Chondrocyte (in vitro differentiated cells): ENCODE data around the gene TPM4. TPM values are rescaled to one million over a fixed set of nuclear protein-coding genes. Genes with fewer than 3 reads are reported as not detected.
A peak's percentile ranks its signal among the peaks of the same experiment; 100 is the strongest.
"Not testable (repeated sequence)": the region's sequence is repeated elsewhere in the genome, so short reads cannot be mapped to it uniquely, and the experiment has no call there.

Source experiments
- DNase-seq: peaks from one replicate; pipeline ENCODE4 v3.0.0; 2021; ENCODE audit warnings: mixed read lengths, low spot score
- H3K27ac Mint-ChIP-seq: one replicate; pipeline ENCODE4 v1.8.0; 2021; ENCODE audit warnings: mild to moderate bottlenecking, moderate library complexity, mixed read lengths; ENCODE audit not compliant: unreplicated experiment
- H3K27me3 Mint-ChIP-seq: 2 replicates; pipeline ENCODE4 v1.8.0; 2021; ENCODE audit warnings: low read depth, mixed read lengths
- H3K36me3 Mint-ChIP-seq: 2 replicates; pipeline ENCODE4 v1.8.0; 2021; ENCODE audit warnings: low read depth, mixed read lengths
- H3K4me1 Mint-ChIP-seq: 2 replicates; pipeline ENCODE4 v1.8.0; 2021; ENCODE audit warnings: low read depth, mild to moderate bottlenecking, mixed read lengths
- H3K4me3 Mint-ChIP-seq: one replicate; pipeline ENCODE4 v1.8.0; 2021; ENCODE audit warnings: mild to moderate bottlenecking, moderate library complexity, mixed read lengths; ENCODE audit not compliant: unreplicated experiment
- H3K9me3 Mint-ChIP-seq: 2 replicates; pipeline ENCODE4 v1.8.0; 2021; ENCODE audit warnings: low read depth, mixed read lengths
- CTCF ChIP-seq: fragments of 200-600 bp; sonication (generic); IDR thresholded peaks from 2 replicates; pipeline ENCODE4 v1.5.0; 2021; ENCODE audit warnings: antibody characterized with exemption, mild to moderate bottlenecking, moderate library complexity
- total RNA-seq: library from RNA; stranded (reverse); gene quantifications from 3 replicates; pipeline ENCODE4 v1.2.1, GENCODE V29; 2021

The TPM4 gene
- total RNA-seq, 1 donor from 2014 or later, result 1,175 TPM

- peaks cover 30% of the 10 kb centered on the region for H3K36me3 Mint-ChIP-seq
- no peaks in the 10 kb centered on the region for H3K9me3 Mint-ChIP-seq
- H3K27ac Mint-ChIP-seq, result peak overlapping the region; percentile 99
- peak overlapping the region; percentile 97 for H3K4me3 Mint-ChIP-seq
- no peaks in the 10 kb centered on the region for H3K27me3 Mint-ChIP-seq
- peak; percentile 42 for DNase-seq
- TF ChIP-seq CTCF, result no peak
- peaks cover 67% of the 10 kb centered on the region for H3K4me1 Mint-ChIP-seq
Observed at GRCh38 chr19:16077984-16078758, 1.9 kb downstream of the TPM4 start.

GRCh38 chr19:16078759-16079707 is 2.7 kb downstream of the TPM4 start:
- no peak for TF ChIP-seq CTCF
- no peaks in the 10 kb centered on the region for H3K27me3 Mint-ChIP-seq
- no peak for DNase-seq
- no peaks in the 10 kb centered on the region for H3K9me3 Mint-ChIP-seq
- H3K4me3 Mint-ChIP-seq, result peak overlapping the region; percentile 97
- peak overlapping the region; percentile 99 for H3K27ac Mint-ChIP-seq
- peaks cover 34% of the 10 kb centered on the region for H3K36me3 Mint-ChIP-seq
- peaks cover 67% of the 10 kb centered on the region for H3K4me1 Mint-ChIP-seq

- peaks cover 65% of the 10 kb centered on the region for H3K4me1 Mint-ChIP-seq
- DNase-seq, result no peak
- H3K4me3 Mint-ChIP-seq, result no peak overlapping the region
- peak overlapping the region; percentile 82 for H3K27ac Mint-ChIP-seq
- H3K9me3 Mint-ChIP-seq, result no peaks in the 10 kb centered on the region
- no peaks in the 10 kb centered on the region for H3K27me3 Mint-ChIP-seq
- TF ChIP-seq CTCF, result no peak
- peaks cover 52% of the 10 kb centered on the region for H3K36me3 Mint-ChIP-seq
Observed at GRCh38 chr19:16084067-16084685, 7.9 kb downstream of the TPM4 start.

GRCh38 chr19:16085115-16085514 is 8.8 kb downstream of the TPM4 start:
- no peak overlapping the region for H3K4me3 Mint-ChIP-seq
- DNase-seq, result no peak
- H3K4me1 Mint-ChIP-seq, result peaks cover 60% of the 10 kb centered on the region
- H3K9me3 Mint-ChIP-seq, result no peaks in the 10 kb centered on the region
- peaks cover 58% of the 10 kb centered on the region for H3K36me3 Mint-ChIP-seq
- peak overlapping the region; percentile 82 for H3K27ac Mint-ChIP-seq
- TF ChIP-seq CTCF, result no peak
- H3K27me3 Mint-ChIP-seq, result no peaks in the 10 kb centered on the region

GRCh38 chr19:16087404-16087803 is 11.1 kb downstream of the TPM4 start:
- Mint-ChIP-seq H3K4me1 (peaks cover 49% of the 10 kb centered on the region), H3K27ac (peak overlapping the region; percentile 81), H3K36me3 (peaks cover 61% of the 10 kb centered on the region)
- DNase-seq, H3K4me3 Mint-ChIP-seq, H3K9me3 Mint-ChIP-seq, H3K27me3 Mint-ChIP-seq: not testable (repeated sequence)
